ENCODE data around the gene BICC1.
A peak's percentile ranks its signal among the peaks of the same experiment; 100 is the strongest.

The BICC1 gene

GRCh38 chr10:58516119-58516518, 3.4 kb downstream of the BICC1 start:
- DNase-seq (ENCODE audit: low read depth) = peak; percentile 30
- TF ChIP-seq, protein P1, sequence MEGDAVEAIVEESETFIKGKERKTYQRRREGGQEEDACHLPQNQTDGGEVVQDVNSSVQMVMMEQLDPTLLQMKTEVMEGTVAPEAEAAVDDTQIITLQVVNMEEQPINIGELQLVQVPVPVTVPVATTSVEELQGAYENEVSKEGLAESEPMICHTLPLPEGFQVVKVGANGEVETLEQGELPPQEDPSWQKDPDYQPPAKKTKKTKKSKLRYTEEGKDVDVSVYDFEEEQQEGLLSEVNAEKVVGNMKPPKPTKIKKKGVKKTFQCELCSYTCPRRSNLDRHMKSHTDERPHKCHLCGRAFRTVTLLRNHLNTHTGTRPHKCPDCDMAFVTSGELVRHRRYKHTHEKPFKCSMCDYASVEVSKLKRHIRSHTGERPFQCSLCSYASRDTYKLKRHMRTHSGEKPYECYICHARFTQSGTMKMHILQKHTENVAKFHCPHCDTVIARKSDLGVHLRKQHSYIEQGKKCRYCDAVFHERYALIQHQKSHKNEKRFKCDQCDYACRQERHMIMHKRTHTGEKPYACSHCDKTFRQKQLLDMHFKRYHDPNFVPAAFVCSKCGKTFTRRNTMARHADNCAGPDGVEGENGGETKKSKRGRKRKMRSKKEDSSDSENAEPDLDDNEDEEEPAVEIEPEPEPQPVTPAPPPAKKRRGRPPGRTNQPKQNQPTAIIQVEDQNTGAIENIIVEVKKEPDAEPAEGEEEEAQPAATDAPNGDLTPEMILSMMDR (conservative IDR thresholded peaks at IDR 0.05; ENCODE audit: low read length) = no peak
- peak overlapping the region; percentile 80 for H3K4me3 ChIP-seq (ENCODE audit: low read length)

DNA sequence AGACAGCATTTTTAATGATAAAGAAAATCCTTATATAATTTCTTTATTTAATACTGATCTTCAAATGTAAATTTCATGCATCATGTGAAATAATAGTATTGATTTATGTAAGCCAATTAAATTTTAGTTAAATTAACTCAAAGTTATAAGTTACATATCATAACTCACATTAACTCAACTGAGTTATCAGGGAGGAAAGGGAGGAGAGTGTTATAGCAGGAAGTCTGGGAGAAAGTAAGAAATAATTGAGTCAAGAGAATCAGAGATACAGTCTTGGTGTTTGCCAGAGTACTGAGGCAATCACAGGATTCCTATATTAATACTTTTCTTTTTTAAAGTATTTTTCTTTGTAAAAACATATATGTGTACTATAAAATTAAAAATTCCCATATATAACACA, 4.0 kb downstream of the BICC1 start:
- H3K4me3 ChIP-seq (ENCODE audit: low read length) = peak overlapping the region; percentile 80
- TF ChIP-seq, protein P1 (conservative IDR thresholded peaks at IDR 0.05; ENCODE audit: low read length) = no peak
- no peak for DNase-seq (ENCODE audit: low read depth)

DNA sequence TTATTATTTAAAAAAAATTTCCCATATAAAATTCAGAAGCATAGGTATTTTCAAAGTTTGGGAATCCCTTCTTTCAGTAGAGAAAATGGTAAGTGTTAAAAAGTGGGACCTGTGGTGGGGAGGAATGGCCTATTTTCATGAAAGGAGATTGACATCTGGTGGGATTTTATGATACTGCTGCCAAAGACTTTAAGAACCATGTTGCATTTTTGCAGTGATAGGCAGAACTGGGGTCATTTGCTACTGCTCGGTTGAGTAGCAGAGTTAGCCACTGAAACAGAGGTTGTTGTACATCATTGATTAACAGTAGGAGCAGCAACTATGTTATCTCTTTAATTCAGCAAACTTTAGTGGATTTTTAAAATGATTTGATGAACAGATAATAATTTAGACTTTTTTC, 4.4 kb downstream of the BICC1 start:
- DNase-seq (ENCODE audit: low read depth) = no peak
- TF ChIP-seq, protein P1 (conservative IDR thresholded peaks at IDR 0.05; ENCODE audit: low read length) = no peak
- peak overlapping the region; percentile 7; the same call in 1 of the 2 replicates for H3K4me3 ChIP-seq (ENCODE audit: low read length)

DNA sequence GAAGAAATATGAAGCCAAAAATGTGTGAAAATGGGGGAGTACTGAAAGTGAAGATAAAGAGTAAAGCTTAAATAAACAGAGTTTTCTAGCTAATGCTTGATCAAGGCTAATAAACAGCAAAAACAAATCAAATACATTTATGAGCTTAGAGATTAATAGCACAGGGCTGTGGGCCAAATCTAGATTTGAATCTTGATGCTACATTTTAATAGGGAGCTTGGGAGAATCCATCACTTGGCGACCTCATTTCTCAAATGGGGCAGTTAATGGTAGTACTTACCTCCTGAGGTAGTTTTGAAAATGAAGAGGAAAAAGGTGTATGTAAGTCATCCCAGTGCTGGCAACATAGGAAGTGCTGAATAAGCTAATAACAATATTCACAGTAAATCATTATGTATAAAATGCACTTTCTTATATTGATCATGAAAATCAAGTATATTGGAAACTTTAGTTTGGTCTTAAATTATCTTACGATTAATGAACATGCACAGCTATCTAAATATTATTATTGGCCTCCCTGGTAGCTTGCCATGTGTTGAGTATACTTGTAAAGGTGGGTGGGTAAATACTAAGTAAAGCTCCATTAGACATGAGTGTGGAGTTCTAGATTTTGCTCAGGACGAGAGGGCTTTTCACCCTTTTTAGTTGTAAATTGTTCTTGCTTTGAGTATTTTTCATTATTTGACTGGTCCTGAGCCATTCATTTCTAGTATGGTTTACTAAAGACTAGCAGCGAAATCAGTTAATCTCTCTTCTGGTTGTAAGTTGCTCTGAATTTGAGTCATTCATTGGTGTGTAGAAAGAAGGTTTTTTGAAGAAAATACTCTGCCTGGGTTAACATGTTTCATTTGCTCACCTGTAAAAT, 5.1 kb downstream of the BICC1 start:
- H3K4me3 ChIP-seq (ENCODE audit: low read length) = no peak overlapping the region
- TF ChIP-seq, protein P1 (conservative IDR thresholded peaks at IDR 0.05; ENCODE audit: low read length) = no peak
- no peak for DNase-seq (ENCODE audit: low read depth)

DNA sequence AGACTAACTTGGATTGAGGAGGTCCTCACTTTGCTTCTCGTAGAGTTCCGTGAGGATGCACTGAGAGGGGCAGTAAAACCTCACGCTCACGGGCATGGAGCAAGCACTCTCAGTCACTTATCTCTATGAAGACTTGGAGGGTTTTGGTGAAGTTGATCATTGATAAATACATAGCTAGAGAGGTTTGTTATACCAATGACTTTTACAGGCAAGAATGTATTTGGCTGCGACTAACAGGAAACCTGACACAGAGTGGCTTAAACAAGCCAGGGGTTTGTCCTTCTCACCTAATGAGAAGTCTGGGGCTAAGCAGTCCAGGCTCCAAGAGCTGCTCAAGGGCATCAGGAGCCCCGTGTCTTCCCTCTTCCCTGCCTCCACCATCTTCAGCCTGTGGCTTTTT, 6.1 kb downstream of the BICC1 start:
- H3K4me3 ChIP-seq (ENCODE audit: low read length) = no peak overlapping the region
- DNase-seq (ENCODE audit: low read depth) = no peak
- TF ChIP-seq, protein P1 (conservative IDR thresholded peaks at IDR 0.05; ENCODE audit: low read length) = no peak

- H3K4me3 ChIP-seq (ENCODE audit: low read length) = no peak overlapping the region
- TF ChIP-seq, protein P1 (conservative IDR thresholded peaks at IDR 0.05; ENCODE audit: low read length) = no peak
- no peak for DNase-seq (ENCODE audit: low read depth)
Measured at GRCh38 chr10:58529077-58529728, 16.5 kb downstream of the BICC1 start.

Measured in AG10803 (cell line).